ENCODE results near the gene FTL.

Gene FTL

DNA sequence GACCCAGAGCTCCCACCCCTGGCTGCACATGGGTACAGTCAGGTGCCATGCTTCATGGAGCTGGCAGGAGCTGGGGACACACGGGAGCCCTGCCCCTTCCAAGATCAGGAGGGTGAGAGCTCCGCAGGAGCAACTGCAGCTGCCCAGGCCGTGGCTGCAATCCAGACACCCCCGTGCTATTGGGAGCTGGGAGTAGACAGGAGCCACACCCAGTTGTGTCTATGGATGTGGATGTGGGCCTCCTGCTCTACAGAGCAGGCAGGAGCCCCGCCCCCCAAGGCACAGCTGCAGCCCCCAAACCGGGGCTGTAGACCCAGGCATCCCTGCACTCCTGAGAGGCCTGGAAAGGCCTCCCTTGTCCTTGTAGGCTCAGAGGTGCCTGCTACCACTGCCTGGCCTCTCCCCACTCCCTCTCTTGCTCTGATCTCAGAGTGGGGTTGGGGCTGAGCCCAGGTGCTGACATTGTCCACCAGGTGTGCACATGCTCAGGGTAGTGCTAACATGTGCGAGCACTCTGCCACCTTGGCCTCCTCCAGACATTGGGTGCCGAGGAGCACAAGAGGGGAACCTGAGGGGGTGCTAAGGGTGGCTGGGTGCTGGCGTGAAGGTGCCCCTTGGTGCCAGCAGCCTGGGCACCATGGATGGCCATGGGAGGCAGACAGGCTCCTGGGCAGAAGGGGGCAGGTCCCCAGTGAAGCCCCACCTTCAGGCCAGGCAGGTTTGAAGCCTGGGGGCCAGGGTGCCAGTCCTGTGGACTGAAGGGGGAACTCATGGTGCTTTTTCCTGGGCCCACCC is 18.4 kb upstream of the FTL start:
- DNase-seq = no peak

DNA sequence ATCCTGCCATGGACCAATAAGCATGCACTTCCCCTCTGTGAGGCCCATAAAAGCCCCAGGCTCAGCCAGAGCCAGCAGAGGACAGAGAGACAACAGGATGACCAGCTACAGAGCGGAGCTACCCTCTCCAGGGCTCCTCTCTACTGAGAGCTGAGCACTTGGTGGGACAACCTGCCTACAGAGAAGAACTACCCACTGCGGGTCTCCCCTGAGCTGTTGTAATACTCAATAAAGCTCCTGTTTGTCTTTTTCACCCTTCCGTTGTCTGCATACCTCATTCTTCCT is 17.9 kb upstream of the FTL start:
- no peak for DNase-seq

DNA sequence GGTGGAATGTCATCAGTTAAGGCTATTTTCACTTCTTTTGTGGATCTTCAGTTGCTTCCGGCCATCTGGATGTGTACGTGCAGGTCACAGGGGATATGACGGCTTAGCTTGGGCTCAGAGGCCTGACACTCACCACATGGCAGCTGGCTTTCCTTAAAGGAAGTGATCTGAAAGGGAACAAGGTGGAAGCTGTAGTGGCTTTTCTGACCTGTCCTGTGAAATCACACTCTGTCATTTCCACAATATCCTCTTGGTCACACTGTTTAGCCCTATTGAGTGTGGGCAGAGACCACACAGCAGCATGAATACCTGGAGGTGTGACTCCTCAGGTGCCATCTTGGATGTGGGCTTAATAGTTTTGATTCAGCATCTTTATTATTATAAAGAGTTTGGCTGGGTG is 14.9 kb upstream of the FTL start:
- DNase-seq = no peak

DNA sequence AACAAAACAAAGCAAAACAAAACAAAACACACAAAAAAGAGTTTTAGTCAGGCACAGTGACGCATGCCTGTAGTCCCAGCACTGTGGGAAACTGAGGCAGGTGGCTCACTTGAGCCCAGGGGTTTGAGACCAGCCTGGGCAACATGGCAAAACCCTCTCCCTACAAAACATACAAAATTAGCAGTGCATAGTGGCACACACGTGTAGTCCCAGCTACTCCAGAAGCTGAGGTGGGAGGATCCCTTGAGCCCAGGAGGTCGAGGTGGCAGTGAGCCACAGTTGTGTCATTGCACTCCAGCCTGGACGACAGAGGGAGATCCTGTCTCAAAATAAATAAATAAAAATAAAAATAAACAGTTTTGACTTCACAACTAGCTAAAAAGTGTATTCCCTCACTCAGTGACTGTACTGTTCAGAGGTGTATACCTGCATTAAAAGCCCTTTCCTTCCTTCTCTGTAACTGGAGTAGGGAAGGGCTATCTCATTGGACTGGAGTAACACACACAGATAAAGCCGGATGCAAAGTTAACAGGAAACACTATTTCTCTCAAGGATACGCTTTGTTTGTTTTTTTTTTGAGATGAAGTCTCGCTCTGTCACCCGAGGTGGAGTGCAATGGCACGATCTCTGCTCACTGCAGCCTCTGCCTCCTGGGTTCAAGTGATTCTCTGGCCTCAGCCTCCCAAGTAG is 14.1 kb upstream of the FTL start:
- no peak for DNase-seq

DNA sequence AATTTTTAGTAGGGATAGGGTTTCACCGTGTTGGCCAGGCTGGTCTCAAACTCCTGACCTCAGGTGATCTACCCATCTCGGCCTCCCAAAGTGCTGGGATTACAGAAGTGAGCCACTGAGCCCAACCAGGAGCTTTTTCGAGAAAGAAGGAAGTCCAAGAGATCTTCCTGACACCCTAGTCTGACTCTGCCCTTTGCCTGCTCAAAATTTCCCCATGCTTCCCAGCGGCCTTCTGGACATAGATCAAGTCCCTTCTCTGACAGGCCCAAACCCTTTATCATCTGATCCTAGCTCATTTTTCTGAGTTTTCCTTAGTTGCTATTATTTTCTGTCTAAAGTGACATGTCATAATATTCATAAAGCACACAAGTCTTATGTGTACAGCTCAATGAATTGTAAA is 12.0 kb upstream of the FTL start:
- DNase-seq = no peak

DNA sequence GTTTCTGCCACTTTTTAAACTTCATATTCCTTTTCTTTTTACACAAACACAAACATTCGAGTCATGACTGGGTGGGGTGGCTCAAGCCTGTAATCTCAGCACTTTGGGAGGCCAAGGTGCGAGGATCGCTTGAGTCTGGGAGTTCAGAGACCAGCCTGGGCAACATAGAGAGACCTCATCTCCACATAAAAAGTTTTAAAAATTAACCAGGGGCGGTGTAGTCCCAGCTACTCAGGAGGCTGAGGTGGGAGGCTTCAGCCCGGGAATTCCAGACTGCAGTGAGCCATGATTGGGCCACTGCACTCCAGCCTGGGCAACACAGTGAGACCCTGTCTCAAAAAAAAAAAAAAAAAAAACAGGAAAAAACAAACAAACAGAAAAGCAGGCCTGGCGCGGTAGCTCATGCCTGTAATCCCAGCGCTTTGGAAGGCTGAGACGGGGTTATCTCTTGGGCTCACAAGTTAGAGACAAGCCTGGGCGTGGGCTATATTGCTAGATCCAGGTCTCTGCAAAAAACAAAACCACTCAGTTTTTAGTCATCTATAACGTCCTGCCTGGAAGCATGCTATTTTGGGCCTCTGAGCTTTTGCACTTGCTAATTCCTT is 11.0 kb upstream of the FTL start:
- no peak for DNase-seq

DNA sequence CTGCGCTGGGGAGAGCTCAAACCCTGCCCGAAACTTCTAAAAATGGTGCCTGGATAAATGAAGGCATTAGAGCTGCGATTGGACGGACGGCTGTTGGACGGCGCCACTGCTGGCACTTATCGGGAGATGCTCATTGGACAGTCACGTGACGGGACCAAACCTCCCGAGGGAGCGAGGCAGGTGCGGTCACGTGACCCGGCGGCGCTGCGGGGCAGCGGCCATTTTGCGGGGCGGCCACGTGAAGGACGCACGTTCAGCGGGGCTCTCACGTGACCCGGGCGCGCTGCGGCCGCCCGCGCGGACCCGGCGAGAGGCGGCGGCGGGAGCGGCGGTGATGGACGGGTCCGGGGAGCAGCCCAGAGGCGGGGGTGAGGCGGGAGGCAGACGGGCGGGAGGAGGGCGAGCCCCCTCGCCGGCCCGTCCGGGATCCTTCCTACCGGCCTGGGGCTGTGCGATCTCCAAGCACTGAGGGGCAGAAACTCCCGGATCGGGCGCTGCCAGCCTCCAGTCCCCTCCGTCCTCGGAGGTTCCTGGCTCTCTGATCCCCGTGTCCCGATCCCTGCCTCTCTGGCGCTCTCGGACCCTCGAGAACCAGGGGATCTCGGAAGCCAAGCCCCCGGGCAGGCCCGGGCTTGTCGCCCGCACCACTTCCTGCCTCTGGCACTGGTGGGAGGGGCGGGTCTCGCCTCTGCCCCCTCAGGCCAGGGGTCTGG is 10.4 kb upstream of the FTL start, which contains the start of gene BAX:
Gene BAX, plus strand, starts transcription at position 281 of the 713 bp plus-strand sequence. Its CDS starts 54 bp downstream, at position 335.
- DNase-seq = peak; percentile 78 to 83

DNA sequence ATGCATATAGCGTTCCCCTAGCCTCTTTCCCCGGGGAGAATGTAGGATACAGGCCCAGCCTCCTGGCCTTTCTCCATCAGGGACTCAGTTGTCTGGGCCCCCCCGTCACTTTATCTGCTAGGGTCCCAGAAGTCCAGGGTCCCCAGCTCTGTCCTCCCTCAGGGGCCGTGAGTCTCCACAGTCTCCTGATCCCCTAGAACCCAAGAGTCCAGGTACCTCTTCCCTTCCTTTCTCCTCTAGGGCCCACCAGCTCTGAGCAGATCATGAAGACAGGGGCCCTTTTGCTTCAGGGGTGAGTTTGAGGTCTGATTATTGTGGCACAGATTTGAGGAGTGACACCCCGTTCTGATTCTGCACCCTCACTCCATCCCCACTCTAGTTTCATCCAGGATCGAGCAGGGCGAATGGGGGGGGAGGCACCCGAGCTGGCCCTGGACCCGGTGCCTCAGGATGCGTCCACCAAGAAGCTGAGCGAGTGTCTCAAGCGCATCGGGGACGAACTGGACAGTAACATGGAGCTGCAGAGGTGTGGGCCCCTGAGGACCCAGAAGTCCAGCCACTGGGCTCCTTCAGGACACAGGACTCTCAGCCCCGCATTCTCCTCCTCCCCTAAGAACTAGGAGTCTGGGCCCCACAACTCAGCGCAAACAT is 9.7 kb upstream of the FTL start:
- DNase-seq = no peak

DNA sequence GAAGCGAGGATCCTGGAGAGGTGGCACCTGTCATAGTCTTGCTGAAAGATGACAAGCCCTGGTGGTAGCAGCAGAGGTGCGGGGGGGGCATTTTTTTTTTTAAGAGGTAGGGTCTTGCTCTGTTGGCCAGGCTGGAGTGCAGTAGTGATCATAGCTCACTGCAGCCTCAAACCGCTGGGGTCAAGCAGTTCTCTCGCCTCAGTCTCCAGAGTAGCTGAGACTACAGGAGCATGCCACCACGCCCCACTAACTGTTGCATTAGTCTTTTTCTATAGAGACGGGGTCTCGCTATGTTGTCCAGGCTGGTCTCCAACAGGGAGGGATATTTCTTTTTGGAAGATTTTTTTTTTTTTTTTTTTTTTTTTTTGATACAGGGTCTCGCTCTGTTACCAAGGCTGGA is 7.1 kb upstream of the FTL start:
- no peak for DNase-seq

DNA sequence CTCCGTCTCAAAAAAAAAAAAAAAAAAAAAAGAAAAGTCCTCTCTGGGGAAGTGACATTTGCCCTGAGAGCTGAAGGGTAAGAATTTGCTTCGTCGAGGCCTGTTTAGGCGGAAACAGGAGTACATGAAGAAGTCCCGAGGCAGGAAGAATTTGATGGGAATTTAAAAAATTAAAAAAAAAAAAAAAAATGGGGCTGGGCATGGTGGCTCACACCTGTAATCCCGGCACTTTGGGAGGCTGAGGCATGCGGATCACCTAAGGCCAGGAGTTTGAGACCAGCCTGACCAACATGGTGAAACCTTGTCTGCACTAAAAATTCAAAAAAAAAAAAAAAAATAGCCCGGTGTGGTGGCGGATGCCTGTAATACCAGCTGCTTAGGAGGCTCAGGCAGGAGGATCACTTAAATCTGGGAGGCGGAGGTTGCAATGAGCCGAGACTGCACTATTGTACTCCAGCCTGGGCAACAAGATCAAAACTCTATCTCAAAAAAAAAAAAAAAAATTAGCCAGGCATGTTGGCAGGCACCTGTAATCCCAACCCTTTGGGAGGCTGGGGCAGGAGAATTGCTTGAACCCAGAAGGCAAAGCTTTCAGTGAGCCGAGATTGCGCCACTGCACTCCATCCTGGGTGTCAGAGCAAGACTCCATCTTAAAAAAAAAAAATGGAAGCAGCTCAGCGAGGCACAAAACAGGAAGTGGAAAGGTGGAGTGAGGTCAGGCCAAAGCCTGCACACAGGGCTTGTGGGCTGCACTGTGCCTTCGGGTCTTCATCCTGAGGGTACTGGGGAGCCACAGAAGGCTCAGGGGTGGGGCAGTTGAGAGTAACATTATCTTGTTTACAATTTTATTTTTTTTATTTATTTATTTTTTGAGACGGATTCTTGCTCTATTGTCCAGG is 5.5 kb upstream of the FTL start:
- DNase-seq = peak; percentile 11

DNA sequence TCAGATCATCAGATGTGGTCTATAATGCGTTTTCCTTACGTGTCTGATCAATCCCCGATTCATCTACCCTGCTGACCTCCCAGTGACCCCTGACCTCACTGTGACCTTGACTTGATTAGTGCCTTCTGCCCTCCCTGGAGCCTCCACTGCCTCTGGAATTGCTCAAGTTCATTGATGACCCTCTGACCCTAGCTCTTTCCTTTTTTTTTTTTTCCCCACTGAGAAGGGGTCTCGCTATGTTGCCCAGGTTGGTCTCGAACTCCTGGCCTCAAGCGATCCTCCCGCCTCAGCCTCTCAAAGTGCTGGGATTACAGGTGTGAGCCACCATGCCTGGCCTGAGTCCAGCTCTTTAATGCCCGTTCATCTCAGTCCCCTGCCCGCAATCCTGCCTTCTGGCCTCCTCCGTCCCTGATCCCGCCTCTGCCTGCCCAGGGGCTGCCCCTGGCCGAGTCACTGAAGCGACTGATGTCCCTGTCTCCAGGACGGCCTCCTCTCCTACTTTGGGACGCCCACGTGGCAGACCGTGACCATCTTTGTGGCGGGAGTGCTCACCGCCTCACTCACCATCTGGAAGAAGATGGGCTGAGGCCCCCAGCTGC is 4.0 kb upstream of the FTL start:
- DNase-seq = no peak

DNA sequence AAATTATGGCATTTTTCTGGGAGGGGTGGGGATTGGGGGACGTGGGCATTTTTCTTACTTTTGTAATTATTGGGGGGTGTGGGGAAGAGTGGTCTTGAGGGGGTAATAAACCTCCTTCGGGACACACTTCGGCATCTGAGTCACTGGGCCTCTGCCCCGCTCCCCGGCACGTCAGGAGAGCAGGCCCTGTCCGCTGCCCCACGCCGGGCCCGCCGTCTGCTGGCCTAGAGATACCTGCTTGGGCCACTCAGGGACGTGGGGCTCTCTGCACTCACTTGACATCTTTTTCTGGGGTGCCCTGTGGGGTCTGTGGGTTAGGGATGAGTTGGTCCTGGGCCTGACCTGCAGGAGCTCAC is 3.5 kb upstream of the FTL start:
- no peak for DNase-seq

DNA sequence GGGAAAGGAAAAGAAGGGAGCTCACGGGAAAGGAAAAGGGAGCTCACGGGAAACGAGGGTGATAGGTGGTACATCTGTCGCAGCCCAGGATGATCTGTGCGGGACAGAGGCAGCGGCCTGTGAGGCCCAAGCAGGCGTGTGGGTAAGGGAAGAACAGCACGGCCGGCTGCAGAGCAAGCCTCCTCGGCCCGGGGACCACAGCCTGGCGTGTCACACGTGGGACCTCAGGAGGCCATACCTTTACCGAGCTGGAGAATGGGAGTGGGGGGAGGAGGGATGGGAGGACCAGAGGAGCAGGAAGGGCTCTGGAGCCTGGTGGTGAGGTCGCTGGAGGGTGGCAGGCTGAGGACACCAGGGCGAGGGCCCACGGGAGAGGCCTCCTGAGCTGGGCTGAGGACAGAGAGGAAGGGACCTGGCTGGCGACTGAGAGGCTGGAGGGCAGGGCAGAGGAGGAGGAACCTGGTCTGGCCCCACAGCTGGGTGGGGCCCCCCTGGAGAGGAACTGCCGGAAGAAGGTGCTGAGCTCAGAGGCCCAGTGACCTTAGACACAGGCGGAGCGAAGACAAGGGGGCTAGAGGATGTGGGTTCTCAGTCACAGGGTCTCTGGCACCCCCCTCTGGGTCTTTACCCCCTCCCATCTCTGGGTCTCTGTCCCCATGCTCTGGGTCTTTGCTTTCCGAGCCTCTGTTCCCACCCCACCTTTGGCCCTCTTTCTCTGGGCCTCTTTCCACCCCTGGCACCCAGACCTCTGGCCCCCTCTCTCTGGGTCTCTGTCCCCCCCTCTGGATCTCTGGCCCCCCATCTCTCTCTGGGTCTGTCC is 2.9 kb upstream of the FTL start:
- DNase-seq = peak; percentile 61 to 68

DNA sequence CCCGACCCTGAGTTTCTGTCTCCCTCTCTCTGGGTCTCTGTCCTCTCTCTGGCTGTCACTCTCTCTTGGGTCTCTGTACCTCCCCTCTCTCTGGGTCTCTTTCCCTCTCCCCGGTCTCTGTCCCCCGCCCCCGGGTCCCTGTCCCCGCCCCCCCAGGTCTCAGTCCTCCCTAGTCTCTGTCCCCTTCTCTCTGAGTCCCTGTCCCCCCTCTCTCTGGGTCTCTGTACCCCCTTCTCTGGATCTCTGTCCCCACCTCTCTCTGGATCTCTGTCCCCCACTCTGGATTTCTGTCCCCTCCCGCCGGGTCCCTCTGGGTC is 2.3 kb upstream of the FTL start:
- no peak for DNase-seq

DNA sequence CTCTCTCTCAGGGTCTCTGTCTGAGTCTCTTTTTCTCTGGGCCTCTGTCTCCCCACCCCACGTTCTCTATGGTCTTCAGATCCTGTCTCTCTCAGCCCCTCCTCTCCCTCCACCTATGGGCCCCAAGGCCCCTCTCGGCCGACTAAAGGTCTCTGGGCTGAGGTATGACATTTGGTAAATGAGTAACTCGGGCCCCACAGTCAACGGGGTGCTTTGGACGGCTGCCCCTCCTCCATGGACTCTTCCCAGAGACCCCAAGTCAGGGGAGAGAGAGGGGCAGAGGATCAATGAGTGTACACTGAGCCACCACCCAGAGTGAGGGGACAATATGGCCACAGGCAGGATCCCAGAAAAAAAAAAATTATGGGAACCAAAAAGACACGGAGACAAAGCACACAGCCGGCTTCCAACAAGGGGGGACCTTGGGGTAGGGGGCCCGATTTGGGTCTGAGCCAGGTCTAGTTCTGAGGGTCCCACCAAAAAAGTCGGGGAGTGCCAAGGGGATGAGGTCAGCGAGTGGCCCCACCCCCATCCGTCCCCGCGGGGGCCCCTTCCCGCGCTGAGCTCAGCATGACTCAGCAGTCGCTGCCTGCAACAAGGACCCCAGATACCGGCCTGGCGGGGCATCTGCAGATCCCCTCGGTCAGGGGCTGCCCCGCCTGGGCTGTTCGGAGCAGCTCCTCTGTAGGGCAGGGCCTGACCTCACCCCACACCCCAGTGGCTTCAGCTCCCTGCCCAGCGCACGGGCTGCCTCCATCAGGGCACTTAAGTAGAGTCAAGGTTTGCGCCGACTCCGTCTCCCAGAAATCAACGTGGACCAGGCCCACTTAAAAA is 1.5 kb upstream of the FTL start:
- DNase-seq = no peak

DNA sequence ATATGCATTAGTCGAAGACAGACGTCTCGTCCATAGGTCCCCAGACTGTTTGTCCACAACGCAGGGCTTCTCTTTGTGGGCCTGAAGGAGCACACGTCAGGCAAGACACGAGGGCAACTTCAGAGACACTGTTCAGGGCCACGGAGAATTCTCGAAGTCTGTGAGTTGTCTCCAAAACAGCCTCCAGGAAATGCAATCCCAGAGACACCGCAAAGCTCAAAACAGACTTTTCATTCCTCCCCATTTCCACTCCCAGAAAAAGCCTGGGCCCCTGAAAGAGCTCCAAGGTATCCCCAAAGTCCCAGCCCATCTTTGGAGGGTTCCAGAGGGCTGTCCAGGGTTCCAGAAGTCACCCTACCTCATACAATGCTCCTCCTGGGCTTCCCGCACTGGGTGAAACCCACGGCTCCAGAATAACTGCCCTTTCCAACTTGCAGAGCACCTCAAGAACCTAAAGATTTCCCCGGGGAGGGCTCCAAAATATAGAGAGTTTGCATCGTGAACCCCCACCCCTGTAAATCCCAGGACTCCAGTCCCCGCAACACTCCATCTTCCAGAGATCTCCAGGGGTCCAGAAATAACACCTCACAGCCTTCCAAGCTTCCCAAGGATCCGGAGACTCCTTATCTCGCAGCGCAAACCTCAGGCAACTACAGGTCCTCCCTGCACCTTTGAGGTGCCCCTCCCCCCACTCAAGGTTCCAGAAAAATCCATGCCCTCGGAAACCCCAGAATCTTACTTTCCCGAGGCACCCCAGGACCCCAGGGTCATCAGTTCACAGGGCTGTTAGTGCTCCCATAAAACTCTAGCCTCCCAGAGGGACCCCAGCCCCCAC is 687 bp upstream of the FTL start:
- no peak for DNase-seq

DNA sequence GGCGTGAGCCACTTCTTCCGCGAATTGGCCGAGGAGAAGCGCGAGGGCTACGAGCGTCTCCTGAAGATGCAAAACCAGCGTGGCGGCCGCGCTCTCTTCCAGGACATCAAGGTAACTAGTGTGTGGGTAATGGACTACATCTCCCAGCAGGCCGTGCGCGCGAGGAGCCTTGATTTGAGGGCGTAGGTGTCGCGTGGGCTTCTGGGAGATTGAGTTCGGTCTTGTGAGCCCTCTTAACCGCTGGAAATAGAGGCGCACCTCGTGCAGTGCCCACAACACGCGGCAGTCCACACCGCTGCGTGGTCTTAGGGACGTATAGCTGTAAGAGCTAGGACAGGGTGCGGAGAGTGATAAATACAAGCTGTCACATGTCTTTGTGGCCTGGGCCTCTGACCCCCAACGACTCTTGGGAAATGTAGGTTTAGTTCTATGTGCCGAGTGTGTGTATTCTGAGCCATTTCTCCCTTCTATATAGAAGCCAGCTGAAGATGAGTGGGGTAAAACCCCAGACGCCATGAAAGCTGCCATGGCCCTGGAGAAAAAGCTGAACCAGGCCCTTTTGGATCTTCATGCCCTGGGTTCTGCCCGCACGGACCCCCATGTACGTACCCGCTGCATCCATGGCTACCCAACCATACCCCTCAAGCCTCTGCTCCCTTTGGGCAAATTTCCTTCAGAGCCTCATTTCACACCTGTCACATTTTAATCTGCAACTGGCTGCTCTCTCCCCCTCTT is 864 bp downstream of the FTL start:
- DNase-seq = peak; percentile 62 to 64
